T-helper 1 cell treated with Interleukin-12 subunit alpha and Interleukin-12 subunit beta and Interleukin-4 antibody, amounts not matched to agents 30 μg/mL and 1 μg/mL, for 36 hours (primary cell): ENCODE measurements around the gene RPS4Y1.
"Not testable (repeated sequence)": the region's sequence is repeated elsewhere in the genome, so short reads cannot be mapped to it uniquely, and the experiment has no call there.

Experiments used
- H3K27ac Mint-ChIP-seq: one replicate; pipeline ENCODE4 v1.8.0; 2021; ENCODE audit warnings: mild to moderate bottlenecking, mixed read lengths
- H3K27me3 Mint-ChIP-seq: one replicate; pipeline ENCODE4 v1.8.0; 2021; ENCODE audit warnings: low read depth, mixed read lengths
- H3K36me3 Mint-ChIP-seq: one replicate; pipeline ENCODE4 v1.8.0; 2021; ENCODE audit warnings: low read depth, mixed read lengths
- H3K4me1 Mint-ChIP-seq: one replicate; pipeline ENCODE4 v1.8.0; 2021; ENCODE audit warnings: low read depth, mixed read lengths
- H3K4me3 Mint-ChIP-seq: one replicate; pipeline ENCODE4 v1.8.0; 2021; ENCODE audit warnings: mild to moderate bottlenecking, moderate library complexity, mixed read lengths
- H3K9me3 Mint-ChIP-seq: one replicate; pipeline ENCODE4 v1.8.0; 2021; ENCODE audit warnings: mixed read lengths

RPS4Y1 gene

GRCh38 chrY:2857686-2858085 is 16.3 kb downstream of the RPS4Y1 start:
- Mint-ChIP-seq H3K4me3 (peak overlapping the region; percentile 40), H3K27me3 (no peaks in the 10 kb centered on the region), H3K4me1 (peaks cover 63% of the 10 kb centered on the region), H3K27ac (peak overlapping the region; percentile 76), H3K36me3 (peaks cover 75% of the 10 kb centered on the region), H3K9me3 (no peaks in the 10 kb centered on the region)

- Mint-ChIP-seq H3K27ac (peak overlapping the region; percentile 43), H3K36me3 (peaks cover 75% of the 10 kb centered on the region), H3K4me3 (peak overlapping the region; percentile 58), H3K27me3 (no peaks in the 10 kb centered on the region), H3K9me3 (no peaks in the 10 kb centered on the region), H3K4me1 (peaks cover 62% of the 10 kb centered on the region)
Measured at GRCh38 chrY:2859782-2860181, 18.4 kb downstream of the RPS4Y1 start.

GRCh38 chrY:2860511-2860910 is 19.1 kb downstream of the RPS4Y1 start:
- H3K4me3 Mint-ChIP-seq, result peak overlapping the region; percentile 9
- H3K27me3 Mint-ChIP-seq, result no peaks in the 10 kb centered on the region
- H3K9me3 Mint-ChIP-seq, result no peaks in the 10 kb centered on the region
- H3K27ac Mint-ChIP-seq, result peak overlapping the region; percentile 46
- H3K36me3 Mint-ChIP-seq, result peaks cover 73% of the 10 kb centered on the region
- peaks cover 59% of the 10 kb centered on the region for H3K4me1 Mint-ChIP-seq

- H3K4me3 Mint-ChIP-seq, result no peak overlapping the region
- H3K27ac Mint-ChIP-seq, result no peak overlapping the region
- peaks cover 13% of the 10 kb centered on the region for H3K4me1 Mint-ChIP-seq
- peaks cover 4% of the 10 kb centered on the region for H3K9me3 Mint-ChIP-seq
- H3K27me3 Mint-ChIP-seq, result no peaks in the 10 kb centered on the region
- H3K36me3 Mint-ChIP-seq, result peaks cover 59% of the 10 kb centered on the region
Measured at GRCh38 chrY:2866581-2866980, 25.2 kb downstream of the RPS4Y1 start.

- H3K27me3 Mint-ChIP-seq, result no peaks in the 10 kb centered on the region
- H3K4me1 Mint-ChIP-seq, result peaks cover 10% of the 10 kb centered on the region
- peaks cover 4% of the 10 kb centered on the region for H3K9me3 Mint-ChIP-seq
- peaks cover 59% of the 10 kb centered on the region for H3K36me3 Mint-ChIP-seq
- H3K4me3 Mint-ChIP-seq, result no peak overlapping the region
- H3K27ac Mint-ChIP-seq, result no peak overlapping the region
Measured at GRCh38 chrY:2867469-2867868, 26.1 kb downstream of the RPS4Y1 start.

GRCh38 chrY:2868035-2868607 is 26.7 kb downstream of the RPS4Y1 start:
- no peak overlapping the region for H3K27ac Mint-ChIP-seq
- H3K27me3 Mint-ChIP-seq, result no peaks in the 10 kb centered on the region
- peaks cover 53% of the 10 kb centered on the region for H3K36me3 Mint-ChIP-seq
- H3K4me3 Mint-ChIP-seq, result no peak overlapping the region
- H3K4me1 Mint-ChIP-seq, result peaks cover 10% of the 10 kb centered on the region
- peaks cover 4% of the 10 kb centered on the region for H3K9me3 Mint-ChIP-seq

GRCh38 chrY:2872234-2872633 is 30.8 kb downstream of the RPS4Y1 start:
- not testable (repeated sequence) for H3K27me3 Mint-ChIP-seq, H3K4me1 Mint-ChIP-seq, H3K27ac Mint-ChIP-seq, H3K4me3 Mint-ChIP-seq
- H3K9me3 Mint-ChIP-seq, result peaks cover 10% of the 10 kb centered on the region
- H3K36me3 Mint-ChIP-seq, result peaks cover 32% of the 10 kb centered on the region

GRCh38 chrY:2874211-2874610 is 32.8 kb downstream of the RPS4Y1 start:
- Mint-ChIP-seq H3K27ac (no peak overlapping the region), H3K36me3 (peaks cover 23% of the 10 kb centered on the region), H3K9me3 (peaks cover 10% of the 10 kb centered on the region), H3K4me1 (peaks cover 4% of the 10 kb centered on the region), H3K4me3 (no peak overlapping the region), H3K27me3 (no peaks in the 10 kb centered on the region)

GRCh38 chrY:2883561-2883960 is 42.2 kb downstream of the RPS4Y1 start:
- no peak overlapping the region for H3K4me3 Mint-ChIP-seq
- H3K27ac Mint-ChIP-seq, result no peak overlapping the region
- no peaks in the 10 kb centered on the region for H3K9me3 Mint-ChIP-seq
- H3K4me1 Mint-ChIP-seq, result peaks cover 22% of the 10 kb centered on the region
- no peaks in the 10 kb centered on the region for H3K27me3 Mint-ChIP-seq
- peaks cover 7% of the 10 kb centered on the region for H3K36me3 Mint-ChIP-seq

GRCh38 chrY:2885880-2886279 is 44.5 kb downstream of the RPS4Y1 start:
- no peaks in the 10 kb centered on the region for H3K27me3 Mint-ChIP-seq
- H3K36me3 Mint-ChIP-seq, result peaks cover 5% of the 10 kb centered on the region
- no peak overlapping the region for H3K4me3 Mint-ChIP-seq
- peaks cover 22% of the 10 kb centered on the region for H3K4me1 Mint-ChIP-seq
- no peaks in the 10 kb centered on the region for H3K9me3 Mint-ChIP-seq
- no peak overlapping the region for H3K27ac Mint-ChIP-seq

GRCh38 chrY:2887386-2887785 is 46.0 kb downstream of the RPS4Y1 start:
- Mint-ChIP-seq H3K9me3 (no peaks in the 10 kb centered on the region), H3K4me1 (peaks cover 19% of the 10 kb centered on the region), H3K27me3 (no peaks in the 10 kb centered on the region), H3K36me3 (no peaks in the 10 kb centered on the region), H3K4me3 (peak overlapping the region; percentile 46), H3K27ac (peak overlapping the region; percentile 96)

- peak overlapping the region; percentile 46 for H3K4me3 Mint-ChIP-seq
- H3K27ac Mint-ChIP-seq, result peak overlapping the region; percentile 96
- H3K9me3 Mint-ChIP-seq, result no peaks in the 10 kb centered on the region
- peaks cover 19% of the 10 kb centered on the region for H3K4me1 Mint-ChIP-seq
- no peaks in the 10 kb centered on the region for H3K27me3 Mint-ChIP-seq
- H3K36me3 Mint-ChIP-seq, result no peaks in the 10 kb centered on the region
Measured at GRCh38 chrY:2887955-2888354, 46.6 kb downstream of the RPS4Y1 start.

- Mint-ChIP-seq H3K4me3 (no peak overlapping the region), H3K27me3 (no peaks in the 10 kb centered on the region), H3K4me1 (peaks cover 2% of the 10 kb centered on the region), H3K9me3 (no peaks in the 10 kb centered on the region), H3K36me3 (no peaks in the 10 kb centered on the region), H3K27ac (no peak overlapping the region)
Measured at GRCh38 chrY:2893471-2893870, 52.1 kb downstream of the RPS4Y1 start.

- Mint-ChIP-seq H3K27ac (no peak overlapping the region), H3K4me3 (no peak overlapping the region), H3K36me3 (peaks cover 4% of the 10 kb centered on the region), H3K27me3 (no peaks in the 10 kb centered on the region), H3K4me1 (no peaks in the 10 kb centered on the region), H3K9me3 (no peaks in the 10 kb centered on the region)
Measured at GRCh38 chrY:2896050-2896449, 54.6 kb downstream of the RPS4Y1 start.

- Mint-ChIP-seq H3K27ac (no peak overlapping the region), H3K27me3 (no peaks in the 10 kb centered on the region), H3K4me3 (no peak overlapping the region), H3K36me3 (peaks cover 3% of the 10 kb centered on the region), H3K4me1 (peaks cover 2% of the 10 kb centered on the region), H3K9me3 (peaks cover 9% of the 10 kb centered on the region)
Measured at GRCh38 chrY:2907356-2907755, 66.0 kb downstream of the RPS4Y1 start.
